ENCODE measurements around the gene C3orf22.
A peak's percentile ranks its signal among the peaks of the same experiment; 100 is the strongest.
"Not testable (repeated sequence)": the region's sequence is repeated elsewhere in the genome, so short reads cannot be mapped to it uniquely, and the experiment has no call there.

Gene C3orf22

GRCh38 chr3:126558336-126559071, at the start of gene C3orf22:
C3orf22 (minus strand) TSS chr3:126558932; CDS start chr3:126553390, 5,542 bp downstream.
- DNase-seq: no peak

GRCh38 chr3:126607214-126607908, 48.6 kb upstream of the C3orf22 start:
- no peak for DNase-seq

GRCh38 chr3:126606001-126606400, 47.3 kb upstream of the C3orf22 start:
- no peak for DNase-seq

GRCh38 chr3:126604691-126605090, 46.0 kb upstream of the C3orf22 start:
- no peak for DNase-seq

- no peak for DNase-seq
Observed at GRCh38 chr3:126599101-126599500, 40.4 kb upstream of the C3orf22 start.

GRCh38 chr3:126595479-126595878, 36.7 kb upstream of the C3orf22 start:
- not testable (repeated sequence) for DNase-seq

- not testable (repeated sequence) for DNase-seq
Observed at GRCh38 chr3:126591515-126591914, 32.8 kb upstream of the C3orf22 start.

GRCh38 chr3:126582311-126582710, 23.6 kb upstream of the C3orf22 start:
- DNase-seq: peak; percentile 68

- no peak for DNase-seq
Observed at GRCh38 chr3:126581569-126581968, 22.8 kb upstream of the C3orf22 start.

GRCh38 chr3:126580746-126581145, 22.0 kb upstream of the C3orf22 start:
- no peak for DNase-seq

- no peak for DNase-seq
Observed at GRCh38 chr3:126578702-126579101, 20.0 kb upstream of the C3orf22 start.

GRCh38 chr3:126577261-126577660, 18.5 kb upstream of the C3orf22 start:
- no peak for DNase-seq

- no peak for DNase-seq
Observed at GRCh38 chr3:126573492-126574117, 14.9 kb upstream of the C3orf22 start.

- DNase-seq: no peak
Observed at GRCh38 chr3:126571078-126571477, 12.3 kb upstream of the C3orf22 start.

- DNase-seq: no peak
Observed at GRCh38 chr3:126570103-126570541, 11.4 kb upstream of the C3orf22 start.

GRCh38 chr3:126569390-126569975, 10.8 kb upstream of the C3orf22 start:
- no peak for DNase-seq

GRCh38 chr3:126568776-126569342, 10.1 kb upstream of the C3orf22 start:
- DNase-seq: no peak

- DNase-seq: no peak
Observed at GRCh38 chr3:126567696-126568438, 9.1 kb upstream of the C3orf22 start.

GRCh38 chr3:126562737-126563276, 4.1 kb upstream of the C3orf22 start:
- DNase-seq: no peak

- no peak for DNase-seq
Observed at GRCh38 chr3:126557761-126558160, 971 bp downstream of the C3orf22 start.

GRCh38 chr3:126557415-126557745, 1.4 kb downstream of the C3orf22 start:
- DNase-seq: no peak
